WTC11 (cell line): ENCODE data around the gene TIMELESS.
"Not testable (repeated sequence)": the region's sequence is repeated elsewhere in the genome, so short reads cannot be mapped to it uniquely, and the experiment has no call there.

Experiments used
- CTCF ChIP-seq: fragments of 200-600 bp; IDR thresholded peaks from 2 replicates; pipeline ENCODE4 v1.8.0; 2022; ENCODE audit warnings: antibody characterized with exemption
- E2F1 ChIP-seq: sonication (generic); formaldehyde crosslinking; IDR thresholded peaks from 2 replicates; pipeline ENCODE4 v1.8.0; 2022; ENCODE audit warnings: mild to moderate bottlenecking, missing genetic modification reagents
- ELF4 ChIP-seq: sonication (generic); formaldehyde crosslinking; IDR thresholded peaks from 2 replicates; pipeline ENCODE4 v1.8.1; 2022; ENCODE audit warnings: low read depth, mild to moderate bottlenecking, moderate library complexity, missing genetic modification reagents
- FOXJ3 ChIP-seq: sonication (generic); formaldehyde crosslinking; IDR thresholded peaks from 2 replicates; pipeline ENCODE4 v1.9.0; 2021; ENCODE audit warnings: missing genetic modification reagents, mild to moderate bottlenecking, borderline replicate concordance
- IRF1 ChIP-seq: sonication (generic); formaldehyde crosslinking; IDR thresholded peaks from 2 replicates; pipeline ENCODE4 v1.8.0; 2023; ENCODE audit warnings: missing genetic modification reagents
- ZNF532 ChIP-seq: fragments of 250-450 bp; sonication (Bioruptor Pico); IDR thresholded peaks from 2 replicates; pipeline ENCODE4 v1.9.0; 2021; ENCODE audit warnings: mild to moderate bottlenecking, borderline replicate concordance

- TF ChIP-seq IRF1 (CRISPR knock-in tag); ZNF532 (CRISPR knock-in tag); CTCF; E2F1 (CRISPR knock-in tag); ELF4 (CRISPR knock-in tag); FOXJ3 (CRISPR knock-in tag): not testable (repeated sequence)
Observed at GRCh38 chr12:56401612-56402011, 47.6 kb downstream of the TIMELESS start.
